OCI-LY3 (cell line): Measurements from ENCODE around the gene GPC3.

ENCODE experiments used
- H2AFZ ChIP-seq: fragments of 200-600, 300-600 bp; shearing (Covaris generic); 2 replicates; pipeline ENCODE4 v1.6.0; 2014; ENCODE audit warnings: antibody characterized with exemption, low read depth, low read length
- H3K27ac ChIP-seq: fragments of 200-600, 300-600 bp; sonication (generic); 2 replicates; pipeline ENCODE4 v1.5.1; 2014; ENCODE audit warnings: mild to moderate bottlenecking, low read length, moderate library complexity, mixed read lengths
- H3K27me3 ChIP-seq: fragments of 200-600, 300-600 bp; sonication (generic); 2 replicates; pipeline ENCODE4 v1.6.1; 2014; ENCODE audit warnings: low read depth, low read length, mixed read lengths
- H3K36me3 ChIP-seq: fragments of 200-600, 300-600 bp; sonication (generic); replicated peaks from 2 replicates; pipeline ENCODE3; 2014; ENCODE audit warnings: low read depth, low read length, mixed read lengths
- H3K4me1 ChIP-seq: fragments of 300-600, 200-600 bp; sonication (generic); 2 replicates; pipeline ENCODE4 v1.6.1; 2014; ENCODE audit warnings: low read length, mixed read lengths
- H3K4me2 ChIP-seq: fragments of 200-600, 300-600 bp; sonication (generic); 2 replicates; pipeline ENCODE4 v1.6.1; 2014; ENCODE audit warnings: low read length, mixed read lengths
- H3K4me3 ChIP-seq: fragments of 300-600, 200-600 bp; sonication (generic); 2 replicates; pipeline ENCODE4 v1.5.1; 2014; ENCODE audit warnings: antibody characterized with exemption, mild to moderate bottlenecking, low read length, moderate library complexity
- H3K79me2 ChIP-seq: fragments of 300-600, 200-600 bp; shearing (Covaris generic); 2 replicates; pipeline ENCODE4 v1.6.1; 2014; ENCODE audit warnings: mild to moderate bottlenecking, low read length, mixed read lengths
- H3K9ac ChIP-seq: fragments of 300-600, 200-600 bp; shearing (Covaris generic); 2 replicates; pipeline ENCODE4 v1.6.0; 2014; ENCODE audit warnings: mild to moderate bottlenecking, low read length, moderate library complexity
- H3K9me3 ChIP-seq: fragments of 200-600, 300-600 bp; shearing (Covaris generic); 2 replicates; pipeline ENCODE4 v1.6.1; 2014; ENCODE audit warnings: low read length, mixed read lengths; ENCODE audit not compliant: insufficient read depth
- H4K20me1 ChIP-seq: fragments of 200-600, 300-600 bp; sonication (generic); 2 replicates; pipeline ENCODE4 v1.6.1; 2016; ENCODE audit warnings: low read length, mixed read lengths; ENCODE audit not compliant: insufficient read depth
- EZH2phosphoT487 ChIP-seq: fragments of 200-600 bp; shearing (Covaris generic); IDR thresholded peaks from 2 replicates; pipeline ENCODE4 v1.6.1; 2018; ENCODE audit warnings: antibody characterized with exemption, mixed run types, low read depth
- TF ChIP-seq, protein P1 (sequence below): fragments of 200-600, 300-600 bp; sonication (generic); IDR thresholded peaks from 2 replicates; pipeline ENCODE4 v1.5.1; 2014; ENCODE audit warnings: antibody characterized with exemption, low read length, low read depth

Gene GPC3

DNA sequence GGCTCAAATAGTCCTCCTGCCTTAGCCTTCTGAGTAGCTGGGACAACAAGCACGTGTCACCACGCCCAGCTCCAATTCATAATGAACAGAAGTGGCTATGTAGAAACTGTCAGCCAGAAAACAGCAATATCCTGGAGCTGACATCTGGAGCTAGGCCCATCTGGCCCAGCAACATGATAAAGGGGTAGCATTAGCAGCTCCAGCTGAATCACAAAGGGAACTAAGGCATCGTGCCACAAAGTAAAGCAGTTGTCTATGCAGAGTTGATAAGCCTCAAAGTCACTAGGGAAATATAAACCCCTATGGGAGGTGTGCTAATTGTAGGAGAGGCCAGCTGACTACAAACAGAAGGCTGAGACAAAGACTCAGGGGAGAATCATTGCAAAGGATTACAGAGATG lies 299.6 kb downstream of the GPC3 start:
- Histone ChIP-seq H3K4me3 (no peak overlapping the region), H3K79me2 (no peaks in the 10 kb centered on the region), H3K9me3 (no peaks in the 10 kb centered on the region), H3K27ac (no peak overlapping the region), H2AFZ (no peak overlapping the region), H3K27me3 (no peaks in the 10 kb centered on the region), H4K20me1 (no peaks in the 10 kb centered on the region), H3K4me1 (peaks cover 4% of the 10 kb centered on the region), H3K36me3 (no peaks in the 10 kb centered on the region), H3K4me2 (no peak overlapping the region), H3K9ac (no peak overlapping the region)
- TF ChIP-seq, protein P1, sequence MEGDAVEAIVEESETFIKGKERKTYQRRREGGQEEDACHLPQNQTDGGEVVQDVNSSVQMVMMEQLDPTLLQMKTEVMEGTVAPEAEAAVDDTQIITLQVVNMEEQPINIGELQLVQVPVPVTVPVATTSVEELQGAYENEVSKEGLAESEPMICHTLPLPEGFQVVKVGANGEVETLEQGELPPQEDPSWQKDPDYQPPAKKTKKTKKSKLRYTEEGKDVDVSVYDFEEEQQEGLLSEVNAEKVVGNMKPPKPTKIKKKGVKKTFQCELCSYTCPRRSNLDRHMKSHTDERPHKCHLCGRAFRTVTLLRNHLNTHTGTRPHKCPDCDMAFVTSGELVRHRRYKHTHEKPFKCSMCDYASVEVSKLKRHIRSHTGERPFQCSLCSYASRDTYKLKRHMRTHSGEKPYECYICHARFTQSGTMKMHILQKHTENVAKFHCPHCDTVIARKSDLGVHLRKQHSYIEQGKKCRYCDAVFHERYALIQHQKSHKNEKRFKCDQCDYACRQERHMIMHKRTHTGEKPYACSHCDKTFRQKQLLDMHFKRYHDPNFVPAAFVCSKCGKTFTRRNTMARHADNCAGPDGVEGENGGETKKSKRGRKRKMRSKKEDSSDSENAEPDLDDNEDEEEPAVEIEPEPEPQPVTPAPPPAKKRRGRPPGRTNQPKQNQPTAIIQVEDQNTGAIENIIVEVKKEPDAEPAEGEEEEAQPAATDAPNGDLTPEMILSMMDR: no peak
- TF ChIP-seq EZH2phosphoT487: no peak

DNA sequence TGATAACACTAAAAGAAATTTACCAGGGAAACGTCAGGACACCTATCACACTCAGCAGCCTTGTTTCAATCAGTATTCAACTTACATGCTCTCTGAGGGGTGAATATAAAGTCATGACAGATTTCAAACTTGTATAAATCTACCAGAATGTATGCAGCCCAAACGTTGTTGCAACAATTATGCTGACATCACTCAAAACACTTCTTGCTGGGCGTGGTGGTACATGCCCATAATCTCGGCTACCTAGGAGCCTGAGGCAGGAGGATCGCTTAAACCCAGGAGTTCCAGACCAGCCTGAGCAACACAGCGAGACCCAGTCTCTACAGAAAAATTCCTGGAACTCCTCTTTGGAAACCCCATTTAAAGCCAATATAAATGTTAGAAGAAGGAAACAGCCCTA lies 303.5 kb downstream of the GPC3 start:
- H3K9me3 ChIP-seq: no peaks in the 10 kb centered on the region
- H3K79me2 ChIP-seq: no peaks in the 10 kb centered on the region
- no peak overlapping the region for H3K9ac ChIP-seq
- peaks cover 4% of the 10 kb centered on the region for H3K4me1 ChIP-seq
- H4K20me1 ChIP-seq: no peaks in the 10 kb centered on the region
- H3K27ac ChIP-seq: no peak overlapping the region
- no peak overlapping the region for H3K4me3 ChIP-seq
- no peak overlapping the region for H2AFZ ChIP-seq
- no peaks in the 10 kb centered on the region for H3K36me3 ChIP-seq
- no peaks in the 10 kb centered on the region for H3K27me3 ChIP-seq
- no peak for TF ChIP-seq EZH2phosphoT487
- TF ChIP-seq, protein P1: no peak
- no peak overlapping the region for H3K4me2 ChIP-seq

DNA sequence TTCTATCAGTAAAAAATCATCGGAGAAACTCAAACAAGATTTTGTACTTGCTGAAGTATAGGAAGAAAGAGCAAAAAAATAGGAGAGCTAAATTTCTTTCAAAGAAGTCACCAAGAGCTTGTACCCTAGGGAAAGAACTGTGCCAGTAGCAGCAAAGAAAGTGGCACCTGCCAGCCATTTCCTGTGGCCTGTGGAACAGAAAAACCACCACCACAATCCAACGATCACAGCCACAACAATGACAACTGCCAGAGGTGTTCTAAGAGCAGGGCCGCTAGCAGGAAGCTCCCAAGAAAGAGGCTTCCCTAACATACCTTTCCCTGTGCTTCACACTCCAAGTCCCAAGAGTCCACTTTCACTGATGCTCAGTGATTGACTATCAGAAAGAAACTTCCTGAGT lies 304.0 kb downstream of the GPC3 start:
- Histone ChIP-seq H2AFZ (no peak overlapping the region), H3K4me1 (peaks cover 4% of the 10 kb centered on the region), H4K20me1 (no peaks in the 10 kb centered on the region), H3K4me3 (no peak overlapping the region), H3K27me3 (no peaks in the 10 kb centered on the region), H3K4me2 (no peak overlapping the region), H3K9me3 (no peaks in the 10 kb centered on the region), H3K36me3 (no peaks in the 10 kb centered on the region), H3K9ac (no peak overlapping the region), H3K27ac (no peak overlapping the region), H3K79me2 (no peaks in the 10 kb centered on the region)
- TF ChIP-seq, protein P1: no peak
- TF ChIP-seq EZH2phosphoT487: no peak

DNA sequence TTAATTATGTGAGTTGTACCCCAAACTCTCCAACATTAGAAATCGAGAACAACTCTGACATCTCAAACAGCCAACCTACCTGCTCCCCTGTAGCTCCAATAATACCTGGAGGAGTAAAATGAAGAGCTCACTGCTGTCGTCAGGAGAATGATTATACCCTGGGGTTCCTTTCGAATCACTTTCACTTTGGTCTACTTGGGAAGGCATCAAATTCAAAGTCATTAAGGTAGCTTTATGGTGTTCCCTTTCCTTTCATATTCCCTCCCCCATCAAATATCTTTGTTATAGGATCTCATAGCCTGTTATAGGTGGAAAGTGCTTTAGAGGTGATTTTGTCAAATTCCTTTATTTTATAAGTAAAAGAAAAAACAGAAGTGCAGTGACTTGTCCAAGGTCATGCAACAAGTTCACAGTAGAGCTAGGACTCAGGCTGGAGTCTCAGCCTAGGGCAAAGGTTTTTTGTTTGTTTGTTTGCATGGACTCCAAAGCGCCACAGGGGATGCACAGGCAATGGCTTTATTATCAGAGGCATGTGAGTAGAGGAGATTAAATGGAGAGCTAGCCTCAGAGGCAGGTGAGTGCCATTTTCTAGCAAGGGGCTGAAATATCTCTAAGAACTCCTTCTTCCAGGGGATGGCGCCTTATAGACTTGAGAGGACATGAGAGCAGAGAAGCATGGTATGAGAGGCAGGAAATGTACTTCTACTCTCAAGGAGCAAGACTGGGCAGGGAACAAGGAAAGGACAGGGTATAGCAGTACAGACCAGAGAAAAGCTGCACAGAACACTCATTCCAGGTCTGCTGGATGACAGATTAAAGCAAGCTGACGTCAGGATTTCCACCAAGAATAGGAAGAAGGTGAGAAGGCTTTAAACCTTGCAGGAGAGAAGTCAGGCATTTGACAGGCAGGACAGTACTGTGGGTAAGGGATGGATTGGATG lies 308.0 kb downstream of the GPC3 start:
- H3K9ac ChIP-seq: no peak overlapping the region

More for the DNA sequence above, 308.0 kb downstream of the GPC3 start:
- no peak overlapping the region for H3K4me2 ChIP-seq
- H3K4me1 ChIP-seq: no peaks in the 10 kb centered on the region
- no peaks in the 10 kb centered on the region for H3K9me3 ChIP-seq
- H3K4me3 ChIP-seq: no peak overlapping the region
- no peak for TF ChIP-seq EZH2phosphoT487
- TF ChIP-seq, protein P1: no peak
- H3K27ac ChIP-seq: no peak overlapping the region
- no peaks in the 10 kb centered on the region for H4K20me1 ChIP-seq
- no peaks in the 10 kb centered on the region for H3K27me3 ChIP-seq
- no peaks in the 10 kb centered on the region for H3K79me2 ChIP-seq
- H3K36me3 ChIP-seq: no peaks in the 10 kb centered on the region
- H2AFZ ChIP-seq: no peak overlapping the region
